K562 (cell line): ENCODE data around the gene CIAO3. TPM values are rescaled to one million over a fixed set of nuclear protein-coding genes. Genes with fewer than 3 reads are reported as not detected.

Experiments used
- ATAC-seq: fragments of 200-7000 bp; cut with Tn5 transposase; 3 replicates; pipeline ENCODE4 v1.9.1; 2020; ENCODE audit warnings: moderate library complexity
- BruUV-seq: library from RNA; stranded (reverse); fragments of 400-500 nt; replicated peaks from 2 replicates; lab custom pipeline; 2021; lab: Mats Ljungman, UMichigan
- CTCF ChIA-PET: fragments of 300-600 bp; formaldehyde crosslinking; extraction: SDS; loops from one replicate; lab custom pipeline; 2021; ENCODE audit warnings: low intra/inter-chr PET ratio; lab: Yijun Ruan, JAX
- POLR2A ChIA-PET: fragments of 300-600, 350-650 bp; sonication (Branson Sonifier 250); formaldehyde crosslinking; extraction: SDS; loops from one replicate; lab custom pipeline; 2021; ENCODE audit warnings: antibody characterized with exemption, inconsistent platforms; lab: Yijun Ruan, JAX
- DNase-seq, 4 experiments: peaks; one replicate each; pipeline versions ENCODE4 v3.0.0 to v3.0.0-alpha.2; 2011 to 2018; ENCODE audit warnings: low spot score in 3 of 4, mixed read lengths in 3 of 4; ENCODE audit errors: extremely low read depth in 1 of 4
- FAIRE-seq: peaks from 2 replicates; lab custom pipeline; 2011; peaks lifted over from hg19 to GRCh38; lab: Jason Lieb, UNC
- H2AFZ ChIP-seq: 2 replicates; pipeline ENCODE4 v1.6.0; 2011; ENCODE audit warnings: low read depth, low read length, control low read depth, inconsistent platforms
- H3K27ac ChIP-seq: fragments of 200-600 bp; 3 replicates; pipeline ENCODE4 v1.8.0; 2011; ENCODE audit warnings: low read depth, mild to moderate bottlenecking, control low read depth, inconsistent platforms, low read length, moderate library complexity, mixed read lengths; ENCODE audit errors: extremely low read depth
- H3K27me3 ChIP-seq, 2 experiments: fragments of 300-600 bp in 1 of 2; 2 replicates in 1 of 2; 3 replicates in 1 of 2; pipeline versions ENCODE4 v1.6.0 to v1.8.0; 2011; ENCODE audit warnings: inconsistent platforms in 2 of 2, low read length in 2 of 2, mild to moderate bottlenecking in 1 of 2, mixed read lengths in 1 of 2, moderate library complexity in 1 of 2; ENCODE audit not compliant: control insufficient read depth in 2 of 2, insufficient read depth in 2 of 2
- H3K36me3 ChIP-seq: fragments of 300-600 bp; 3 replicates; pipeline ENCODE4 v1.8.0; 2011; ENCODE audit warnings: mild to moderate bottlenecking, low read length, inconsistent platforms; ENCODE audit not compliant: control insufficient read depth, insufficient read depth
- H3K4me1 ChIP-seq, 2 experiments: fragments of 200-600 bp in 1 of 2; replicated peaks in 1 of 2; 2 replicates in 1 of 2; 3 replicates in 1 of 2; pipeline versions ENCODE4 v1.5.1 to v1.8.0; 2011; ENCODE audit warnings: inconsistent platforms in 2 of 2, low read length in 2 of 2, mild to moderate bottlenecking in 1 of 2, mixed read lengths in 1 of 2, moderate library complexity in 1 of 2; ENCODE audit not compliant: control insufficient read depth in 2 of 2, insufficient read depth in 2 of 2
- H3K4me2 ChIP-seq: 2 replicates; pipeline ENCODE4 v1.6.1; 2011; ENCODE audit warnings: low read length, control low read depth, inconsistent platforms, mixed read lengths; ENCODE audit not compliant: insufficient read depth
- H3K4me3 ChIP-seq: fragments of 200-600 bp; sonication (generic), shearing (Covaris generic); 2 replicates; pipeline ENCODE4 v1.5.1; 2016; ENCODE audit warnings: control low read depth, inconsistent platforms
- H3K79me2 ChIP-seq: fragments of 200-600 bp; 3 replicates; pipeline ENCODE4 v1.8.0; 2011; ENCODE audit warnings: low read length, inconsistent platforms; ENCODE audit not compliant: control insufficient read depth, insufficient read depth
- H3K9ac ChIP-seq, 2 experiments: 2 replicates each; pipeline versions ENCODE4 v1.6.0 to v1.6.1; 2011; ENCODE audit warnings: low read depth in 2 of 2, low read length in 2 of 2, control low read depth in 1 of 2, inconsistent platforms in 1 of 2, mild to moderate bottlenecking in 1 of 2, mixed read lengths in 1 of 2; ENCODE audit not compliant: insufficient read depth in 1 of 2
- H3K9me1 ChIP-seq: one replicate; pipeline ENCODE4 v1.6.0; 2011; ENCODE audit warnings: inconsistent platforms, mild to moderate bottlenecking, low read length, moderate library complexity; ENCODE audit not compliant: control insufficient read depth, insufficient read depth
- H3K9me3 ChIP-seq: replicated peaks from 2 replicates; pipeline ENCODE4 v1.5.1; 2011; ENCODE audit warnings: low read depth, low read length, inconsistent platforms; ENCODE audit not compliant: control insufficient read depth, insufficient read depth
- H4K20me1 ChIP-seq: replicated peaks from 2 replicates; pipeline ENCODE4 v1.6.1; 2011; ENCODE audit warnings: low read length, inconsistent platforms, mixed read lengths; ENCODE audit not compliant: control insufficient read depth, insufficient read depth
- KDM5B ChIP-seq: fragments of 200-600 bp; sonication (generic); IDR thresholded peaks from 2 replicates; pipeline ENCODE4 v1.6.1; 2012; ENCODE audit warnings: low read depth, mild to moderate bottlenecking, moderate library complexity, low read length, control low read depth, inconsistent platforms; ENCODE audit not compliant: insufficient replicate concordance
- WGBS: fragments of 100-300 bp; shearing (Covaris generic); methylation state at CpG from one replicate; pipeline ENCODE4 v1.1.6; 2016; ENCODE audit warnings: low coverage, mixed read lengths; ENCODE audit not compliant: insufficient coverage; ENCODE audit errors: missing lambda C conversion rate; 5-methylcytosine and 5-hydroxymethylcytosine counted together
- in situ Hi-C: fragments of 300-500 bp; cut with MboI; formaldehyde crosslinking; loops from 4 replicates; pipeline ENCODE4 v1.15.0; 2018; ENCODE audit warnings: inconsistent platforms, mixed read lengths
- intact Hi-C: fragments of 100-400 bp; cut with micrococcal nuclease; formaldehyde crosslinking; loops from 2 replicates; pipeline ENCODE4 v1.14.2; 2022
- polyA plus RNA-seq, 8 experiments: library from polyadenylated mRNA; depleted of rRNA in 4 of 8; stranded (reverse) in 5 of 8; unstranded in 3 of 8; fragments of >200 nt; fragmentation: Nextera tagmentation in 2 of 8; fragmentation: Illumina TruSeq in 1 of 8; extraction: Ambion mirVana in 2 of 8; extraction: Trizol in 1 of 8; gene quantifications; 2 replicates each; pipeline versions ENCODE4 v1.2.1 to v1.2.3, GENCODE V29; 2011 to 2014; ENCODE audit warnings: inconsistent platforms in 1 of 8, missing spikeins in 1 of 8
- total RNA-seq, 7 experiments: library from RNA; depleted of rRNA in 6 of 7; stranded (reverse); fragments of >200 nt in 6 of 7; fragmentation: Illumina TruSeq in 2 of 7; extraction: Trizol in 2 of 7; gene quantifications; 2 replicates each; pipeline versions ENCODE4 v1.2.1 to v1.2.3, GENCODE V29; 2011 to 2021; ENCODE audit warnings: low replicate concordance in 1 of 7
- TF ChIP-seq, protein P1 (sequence below): fragments of 250-450 bp; sonication (Bioruptor Pico); IDR thresholded peaks from 2 replicates; pipeline ENCODE4 v1.8.0; 2021; ENCODE audit warnings: mild to moderate bottlenecking, moderate library complexity

Gene CIAO3
- total and polyA plus RNA-seq, 9 of the 15 experiments (the other 6 are each of a cell fraction or from before 2014, with no cell fraction given): 2.2 to 35.6 (median 18.7) TPM

DNA sequence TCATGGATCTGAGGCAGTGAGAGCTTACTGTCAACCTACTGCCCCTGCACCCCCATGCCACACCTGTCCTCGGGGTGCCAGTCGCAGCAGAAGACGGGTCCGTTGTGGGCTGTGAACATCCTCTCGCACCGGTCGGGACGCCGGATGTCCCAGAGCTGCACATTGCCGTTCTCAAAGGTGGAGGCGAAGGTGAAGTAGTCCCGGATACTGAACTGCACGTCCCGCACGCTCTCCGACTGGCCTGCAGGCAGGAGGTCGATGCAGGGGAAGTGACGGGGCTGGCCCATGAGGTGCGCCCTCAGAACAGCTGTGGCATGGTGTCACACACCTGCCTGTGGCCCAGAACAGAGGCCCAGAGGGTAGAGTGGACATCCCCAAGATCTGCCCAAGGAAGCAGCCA lies 53.3 kb downstream of the CIAO3 start:
- H2AFZ ChIP-seq: no peak overlapping the region
- H3K9ac ChIP-seq: peak overlapping the region in 1 of 2 experiments; percentile 81; a peak in 2 of 4 replicates
- intact Hi-C loops: no loop called here
- H4K20me1 ChIP-seq: peaks cover 7% of the 10 kb centered on the region
- CTCF ChIA-PET: no interaction called here
- peaks cover 16 to 85% of the 10 kb centered on the region in 2 experiments for H3K4me1 ChIP-seq
- WGBS: 96% methylated on average over 14 of the region's 19 CpGs
- H3K27ac ChIP-seq: no peak overlapping the region
- in situ Hi-C loops: no loop called here
- no peak overlapping the region for H3K4me2 ChIP-seq
- peaks cover 7% of the 10 kb centered on the region for H3K9me1 ChIP-seq
- peaks cover 52% of the 10 kb centered on the region; the same call in 2 of the 3 replicates for H3K36me3 ChIP-seq
- H3K27me3 ChIP-seq: no peaks in the 10 kb centered on the region
- no TSS peak for BruUV-seq
- peak; percentile 17 for TF ChIP-seq KDM5B
- TF ChIP-seq, protein P1, sequence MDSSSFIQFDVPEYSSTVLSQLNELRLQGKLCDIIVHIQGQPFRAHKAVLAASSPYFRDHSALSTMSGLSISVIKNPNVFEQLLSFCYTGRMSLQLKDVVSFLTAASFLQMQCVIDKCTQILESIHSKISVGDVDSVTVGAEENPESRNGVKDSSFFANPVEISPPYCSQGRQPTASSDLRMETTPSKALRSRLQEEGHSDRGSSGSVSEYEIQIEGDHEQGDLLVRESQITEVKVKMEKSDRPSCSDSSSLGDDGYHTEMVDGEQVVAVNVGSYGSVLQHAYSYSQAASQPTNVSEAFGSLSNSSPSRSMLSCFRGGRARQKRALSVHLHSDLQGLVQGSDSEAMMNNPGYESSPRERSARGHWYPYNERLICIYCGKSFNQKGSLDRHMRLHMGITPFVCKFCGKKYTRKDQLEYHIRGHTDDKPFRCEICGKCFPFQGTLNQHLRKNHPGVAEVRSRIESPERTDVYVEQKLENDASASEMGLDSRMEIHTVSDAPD (CRISPR knock-in tag): no peak
- H3K79me2 ChIP-seq: peaks cover 32% of the 10 kb centered on the region
- POLR2A ChIA-PET: interaction anchor here (0.6 to 1.4 kb wide), 2 partner anchors 8 to 116 kb away, joined by 3 to 5 read pairs; no protein-coding TSS in a partner anchor
- FAIRE-seq (no peak), ATAC-seq (no peak), DNase-seq (no peak)
- no peaks in the 10 kb centered on the region for H3K9me3 ChIP-seq
- no peak overlapping the region for H3K4me3 ChIP-seq
